HepG2 (cell line): ENCODE measurements around the gene TMEM187. TPM values are rescaled to one million over a fixed set of nuclear protein-coding genes. Genes with fewer than 3 reads are reported as not detected.

Experiments
- FOXK1 ChIP-seq: sonication (generic); formaldehyde crosslinking; IDR thresholded peaks from 2 replicates; pipeline ENCODE4 v1.4.0; 2020; ENCODE audit warnings: low read depth, missing genetic modification reagents, borderline replicate concordance
- KDM3A ChIP-seq: IDR thresholded peaks from 2 replicates; pipeline ENCODE4 v1.6.1; 2018; ENCODE audit warnings: low read depth, missing compliant biosample characterization
- MED8 ChIP-seq: sonication (generic); formaldehyde crosslinking; IDR thresholded peaks from 2 replicates; pipeline ENCODE4 v1.8.1; 2023; ENCODE audit warnings: mild to moderate bottlenecking, missing genetic modification reagents; ENCODE audit not compliant: insufficient replicate concordance
- ONECUT2 ChIP-seq: sonication (generic); formaldehyde crosslinking; IDR thresholded peaks from 2 replicates; pipeline ENCODE4 v1.4.0; 2020; ENCODE audit warnings: missing genetic modification reagents
- SATB2 ChIP-seq: sonication (generic); formaldehyde crosslinking; IDR thresholded peaks from 2 replicates; pipeline ENCODE4 v1.5.0; 2020; ENCODE audit warnings: missing genetic modification reagents
- SIX1 ChIP-seq: sonication (generic); formaldehyde crosslinking; IDR thresholded peaks from 2 replicates; pipeline ENCODE4 v1.4.0; 2020; ENCODE audit warnings: missing genetic modification reagents, borderline replicate concordance
- SYNCRIP ChIP-seq: fragments of 200-400 bp; formaldehyde crosslinking; IDR thresholded peaks from 2 replicates; pipeline ENCODE4 v1.6.1; 2018; ENCODE audit warnings: mild to moderate bottlenecking, low read depth, low read length; ENCODE audit not compliant: insufficient read depth
- TEAD2 ChIP-seq: sonication (generic); formaldehyde crosslinking; IDR thresholded peaks from 2 replicates; pipeline ENCODE4 v1.9.0; 2021; ENCODE audit warnings: missing genetic modification reagents
- ZBTB7B ChIP-seq: sonication (generic); formaldehyde crosslinking; IDR thresholded peaks from 2 replicates; pipeline ENCODE4 v1.4.0; 2020; ENCODE audit warnings: missing genetic modification reagents
- ZFAT ChIP-seq: sonication (generic); formaldehyde crosslinking; conservative IDR thresholded peaks from 2 replicates; pipeline ENCODE4 v1.8.1; 2023; ENCODE audit warnings: missing genetic modification reagents, inconsistent platforms
- ZNF143 ChIP-seq: sonication (generic); formaldehyde crosslinking; IDR thresholded peaks from 2 replicates; pipeline ENCODE4 v1.4.0; 2020; ENCODE audit warnings: missing genetic modification reagents
- ZNF296 ChIP-seq: sonication (generic); formaldehyde crosslinking; conservative IDR thresholded peaks from 2 replicates; pipeline ENCODE4 v1.5.0; 2020; ENCODE audit warnings: mild to moderate bottlenecking, missing genetic modification reagents
- ZNF724P ChIP-seq: sonication (generic); formaldehyde crosslinking; IDR thresholded peaks from 2 replicates; pipeline ENCODE4 v1.8.0; 2022; ENCODE audit warnings: missing genetic modification reagents, borderline replicate concordance
- ZNF747 ChIP-seq: sonication (generic); formaldehyde crosslinking; IDR thresholded peaks from 2 replicates; pipeline ENCODE4 v1.8.1; 2023; ENCODE audit warnings: missing genetic modification reagents, mild to moderate bottlenecking, borderline replicate concordance
- ZNF83 ChIP-seq: sonication (generic); formaldehyde crosslinking; IDR thresholded peaks from 2 replicates; pipeline ENCODE4 v1.4.0; 2020; ENCODE audit warnings: missing genetic modification reagents, mild to moderate bottlenecking, borderline replicate concordance
- polyA plus RNA-seq, 8 experiments: library from polyadenylated mRNA; depleted of rRNA in 3 of 8; stranded (reverse) in 7 of 8; unstranded in 1 of 8; fragments of >200 nt; fragmentation: Illumina TruSeq in 4 of 8; extraction: Trizol in 4 of 8; gene quantifications; 2 replicates each; pipeline versions ENCODE4 v1.2.1 to v1.2.3, GENCODE V29; 2011 to 2016; ENCODE audit warnings: low read depth in 4 of 8, missing spikeins in 1 of 8, mixed read lengths in 1 of 8; ENCODE audit not compliant: insufficient read depth in 1 of 8
- total RNA-seq, 5 experiments: library from RNA; depleted of rRNA; stranded (reverse); fragments of >200 nt; fragmentation: Illumina TruSeq; extraction: Trizol; gene quantifications; 2 replicates each; pipeline ENCODE4 v1.2.3, GENCODE V29; 2016; ENCODE audit warnings: low read depth in 1 of 5
- TF ChIP-seq, protein P1 (sequence below): sonication (generic); formaldehyde crosslinking; IDR thresholded peaks from 2 replicates; pipeline ENCODE4 v1.8.0; 2022; ENCODE audit warnings: missing genetic modification reagents, mild to moderate bottlenecking, inconsistent platforms, borderline replicate concordance
- TF ChIP-seq, protein P2 (sequence below): sonication (generic); formaldehyde crosslinking; IDR thresholded peaks from 2 replicates; pipeline ENCODE4 v1.9.0; 2021; ENCODE audit warnings: missing genetic modification reagents, borderline replicate concordance
- TF ChIP-seq, protein P3 (sequence below), 2 experiments: sonication (generic) in 1 of 2; formaldehyde crosslinking in 1 of 2; IDR thresholded peaks; 2 replicates each; pipeline versions ENCODE4 v1.4.0 to v1.6.1; 2018 to 2020; ENCODE audit warnings: missing genetic modification reagents in 2 of 2, borderline replicate concordance in 1 of 2, low read depth in 1 of 2, mild to moderate bottlenecking in 1 of 2, missing biosample characterization in 1 of 2
- TF ChIP-seq, protein P4 (sequence below): sonication (generic); formaldehyde crosslinking; IDR thresholded peaks from 2 replicates; pipeline ENCODE4 v1.5.0; 2020; ENCODE audit warnings: mild to moderate bottlenecking, low read depth, missing genetic modification reagents, borderline replicate concordance
- TF ChIP-seq, protein P5 (sequence below): sonication (generic); formaldehyde crosslinking; IDR thresholded peaks from 2 replicates; pipeline ENCODE4 v1.8.0; 2022; ENCODE audit warnings: mild to moderate bottlenecking, missing genetic modification reagents, moderate library complexity

Gene TMEM187
- total and polyA plus RNA-seq, 2 of the 13 experiments (the other 11 are each of a cell fraction or from before 2014, with no cell fraction given): 2.2 to 6.2 TPM

DNA sequence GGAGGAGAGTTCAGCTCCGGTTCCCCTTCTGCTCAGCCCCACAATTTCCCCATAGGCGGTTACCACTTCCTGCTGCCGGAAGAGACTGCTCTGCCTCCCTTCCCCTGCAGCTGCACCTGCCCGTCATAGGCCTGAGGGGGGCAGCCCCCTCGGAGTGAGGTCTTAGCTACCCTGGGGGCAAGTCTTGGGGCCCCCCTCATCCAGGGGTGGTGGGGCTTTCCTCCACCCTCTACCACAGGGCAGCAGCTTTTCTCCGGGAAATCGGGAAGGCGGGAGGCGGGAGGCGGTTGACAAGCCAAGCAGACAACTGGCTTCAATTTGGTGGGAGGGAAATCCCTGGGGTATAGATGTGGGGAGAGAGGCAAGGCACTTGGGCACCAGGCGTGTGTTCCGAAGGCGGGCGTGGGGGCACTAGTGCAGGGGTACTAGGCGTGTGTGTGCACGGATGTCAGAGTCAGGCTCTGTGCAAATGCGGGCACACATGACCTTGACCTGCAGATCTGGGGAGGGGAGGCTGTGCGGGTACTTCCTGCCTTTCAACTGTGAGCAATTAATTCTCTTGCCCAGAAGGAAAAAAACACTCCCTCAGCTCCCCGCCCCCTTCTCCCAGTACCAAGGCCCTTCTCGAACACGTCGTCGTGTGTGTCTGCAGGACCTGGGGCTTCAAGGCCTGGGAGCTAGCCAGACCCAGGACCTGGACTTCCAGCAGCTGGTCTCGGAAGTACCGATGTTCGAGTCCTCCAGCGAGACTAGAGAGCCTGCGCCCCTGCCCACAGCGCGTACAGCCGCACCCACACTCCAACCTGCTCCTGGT, 45.5 kb upstream of the TMEM187 start (continued):
- TF ChIP-seq, protein P1, sequence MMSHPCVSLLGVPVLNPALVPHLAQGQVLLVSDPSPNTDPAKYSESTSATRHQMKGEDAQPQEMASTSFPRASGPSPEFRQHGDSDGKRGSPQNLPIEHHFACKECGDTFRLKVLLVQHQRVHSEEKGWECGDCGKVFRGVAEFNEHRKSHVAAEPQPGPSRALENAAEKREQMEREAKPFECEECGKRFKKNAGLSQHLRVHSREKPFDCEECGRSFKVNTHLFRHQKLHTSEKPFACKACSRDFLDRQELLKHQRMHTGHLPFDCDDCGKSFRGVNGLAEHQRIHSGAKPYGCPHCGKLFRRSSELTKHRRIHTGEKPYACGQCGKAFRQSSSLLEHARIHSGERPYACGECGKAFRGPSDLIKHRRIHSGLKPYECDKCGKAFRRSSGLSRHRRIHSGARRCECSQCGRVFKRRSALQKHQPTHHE (CRISPR knock-in tag): no peak
- TF ChIP-seq ZNF83 (no peak), ZNF296 (CRISPR knock-in tag) (no peak), ZBTB7B (no peak), ZNF724P (CRISPR knock-in tag) (no peak), SATB2 (CRISPR knock-in tag) (no peak), SIX1 (no peak), ONECUT2 (CRISPR knock-in tag) (no peak), KDM3A (CRISPR knock-in tag) (no peak), ZNF747 (no peak), TEAD2 (CRISPR knock-in tag) (no peak), SYNCRIP (no peak), FOXK1 (CRISPR knock-in tag) (no peak), ZFAT (no peak), MED8 (no peak), ZNF143 (CRISPR knock-in tag) (no peak)
- TF ChIP-seq, protein P2, sequence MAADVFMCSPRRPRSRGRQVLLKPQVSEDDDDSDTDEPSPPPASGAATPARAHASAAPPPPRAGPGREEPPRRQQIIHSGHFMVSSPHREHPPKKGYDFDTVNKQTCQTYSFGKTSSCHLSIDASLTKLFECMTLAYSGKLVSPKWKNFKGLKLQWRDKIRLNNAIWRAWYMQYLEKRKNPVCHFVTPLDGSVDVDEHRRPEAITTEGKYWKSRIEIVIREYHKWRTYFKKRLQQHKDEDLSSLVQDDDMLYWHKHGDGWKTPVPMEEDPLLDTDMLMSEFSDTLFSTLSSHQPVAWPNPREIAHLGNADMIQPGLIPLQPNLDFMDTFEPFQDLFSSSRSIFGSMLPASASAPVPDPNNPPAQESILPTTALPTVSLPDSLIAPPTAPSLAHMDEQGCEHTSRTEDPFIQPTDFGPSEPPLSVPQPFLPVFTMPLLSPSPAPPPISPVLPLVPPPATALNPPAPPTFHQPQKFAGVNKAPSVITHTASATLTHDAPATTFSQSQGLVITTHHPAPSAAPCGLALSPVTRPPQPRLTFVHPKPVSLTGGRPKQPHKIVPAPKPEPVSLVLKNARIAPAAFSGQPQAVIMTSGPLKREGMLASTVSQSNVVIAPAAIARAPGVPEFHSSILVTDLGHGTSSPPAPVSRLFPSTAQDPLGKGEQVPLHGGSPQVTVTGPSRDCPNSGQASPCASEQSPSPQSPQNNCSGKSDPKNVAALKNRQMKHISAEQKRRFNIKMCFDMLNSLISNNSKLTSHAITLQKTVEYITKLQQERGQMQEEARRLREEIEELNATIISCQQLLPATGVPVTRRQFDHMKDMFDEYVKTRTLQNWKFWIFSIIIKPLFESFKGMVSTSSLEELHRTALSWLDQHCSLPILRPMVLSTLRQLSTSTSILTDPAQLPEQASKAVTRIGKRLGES (CRISPR knock-in tag): no peak
- TF ChIP-seq, protein P3, sequence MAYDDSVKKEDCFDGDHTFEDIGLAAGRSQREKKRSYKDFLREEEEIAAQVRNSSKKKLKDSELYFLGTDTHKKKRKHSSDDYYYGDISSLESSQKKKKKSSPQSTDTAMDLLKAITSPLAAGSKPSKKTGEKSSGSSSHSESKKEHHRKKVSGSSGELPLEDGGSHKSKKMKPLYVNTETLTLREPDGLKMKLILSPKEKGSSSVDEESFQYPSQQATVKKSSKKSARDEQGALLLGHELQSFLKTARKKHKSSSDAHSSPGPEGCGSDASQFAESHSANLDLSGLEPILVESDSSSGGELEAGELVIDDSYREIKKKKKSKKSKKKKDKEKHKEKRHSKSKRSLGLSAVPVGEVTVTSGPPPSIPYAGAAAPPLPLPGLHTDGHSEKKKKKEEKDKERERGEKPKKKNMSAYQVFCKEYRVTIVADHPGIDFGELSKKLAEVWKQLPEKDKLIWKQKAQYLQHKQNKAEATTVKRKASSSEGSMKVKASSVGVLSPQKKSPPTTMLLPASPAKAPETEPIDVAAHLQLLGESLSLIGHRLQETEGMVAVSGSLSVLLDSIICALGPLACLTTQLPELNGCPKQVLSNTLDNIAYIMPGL (CRISPR knock-in tag; IDR thresholded peaks at IDR 0.05; ENCODE audit: borderline replicate concordance in 1 of 2, low read depth in 1 of 2): no peak; a peak in 1 of 4 replicates
- TF ChIP-seq, protein P4, sequence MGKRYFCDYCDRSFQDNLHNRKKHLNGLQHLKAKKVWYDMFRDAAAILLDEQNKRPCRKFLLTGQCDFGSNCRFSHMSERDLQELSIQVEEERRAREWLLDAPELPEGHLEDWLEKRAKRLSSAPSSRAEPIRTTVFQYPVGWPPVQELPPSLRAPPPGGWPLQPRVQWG (CRISPR knock-in tag): no peak
- TF ChIP-seq, protein P5, sequence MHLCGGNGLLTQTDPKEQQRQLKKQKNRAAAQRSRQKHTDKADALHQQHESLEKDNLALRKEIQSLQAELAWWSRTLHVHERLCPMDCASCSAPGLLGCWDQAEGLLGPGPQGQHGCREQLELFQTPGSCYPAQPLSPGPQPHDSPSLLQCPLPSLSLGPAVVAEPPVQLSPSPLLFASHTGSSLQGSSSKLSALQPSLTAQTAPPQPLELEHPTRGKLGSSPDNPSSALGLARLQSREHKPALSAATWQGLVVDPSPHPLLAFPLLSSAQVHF (CRISPR knock-in tag): no peak
